H1 (cell line): ENCODE measurements around the gene TMEM182. TPM values are rescaled to one million over a fixed set of nuclear protein-coding genes. Genes with fewer than 3 reads are reported as not detected.

ENCODE experiments used
- CTCF ChIA-PET: fragments of 300-600 bp; sonication (Branson Sonifier 250); formaldehyde crosslinking; loops from one replicate; lab custom pipeline; 2021; ENCODE audit not compliant: partially characterized antibody; lab: Charles Lee
- POLR2A ChIA-PET: fragments of 300-600 bp; sonication (Branson Sonifier 250); formaldehyde crosslinking; loops from one replicate; lab custom pipeline; 2021; ENCODE audit warnings: inconsistent platforms; ENCODE audit not compliant: partially characterized antibody; lab: Charles Lee
- DNase-seq, 2 experiments: peaks; one replicate each; pipeline versions ENCODE4 v3.0.0 to v3.0.0-alpha.2; 2010 to 2022; ENCODE audit warnings: low spot score in 2 of 2, low read depth in 1 of 2, mixed read lengths in 1 of 2
- FAIRE-seq: peaks from 2 replicates; lab custom pipeline; 2011; peaks lifted over from hg19 to GRCh38; lab: Jason Lieb, UNC
- H2AFZ ChIP-seq: 2 replicates; pipeline ENCODE4 v1.8.1; 2012; ENCODE audit warnings: low read length, inconsistent platforms
- H2AK5ac ChIP-seq: 2 replicates; pipeline ENCODE4 v1.6.1; 2013; ENCODE audit warnings: low read depth, low read length
- H2BK120ac ChIP-seq: replicated peaks from 2 replicates; pipeline ENCODE3; 2013; ENCODE audit warnings: low read depth, low read length, inconsistent platforms
- H2BK12ac ChIP-seq: 2 replicates; pipeline ENCODE4 v1.6.1; 2013; ENCODE audit warnings: low read depth, low read length
- H2BK15ac ChIP-seq: 2 replicates; pipeline ENCODE4 v1.6.1; 2013; ENCODE audit warnings: low read length
- H2BK20ac ChIP-seq: 2 replicates; pipeline ENCODE4 v1.6.1; 2013; ENCODE audit warnings: low read length
- H2BK5ac ChIP-seq: 2 replicates; pipeline ENCODE4 v1.6.1; 2013; ENCODE audit warnings: low read depth, low read length
- H3K14ac ChIP-seq: 2 replicates; pipeline ENCODE4 v1.6.1; 2013; ENCODE audit warnings: inconsistent platforms; ENCODE audit not compliant: insufficient read length
- H3K18ac ChIP-seq: 2 replicates; pipeline ENCODE4 v1.6.1; 2013; ENCODE audit warnings: low read length; ENCODE audit errors: extremely low read depth
- H3K23ac ChIP-seq: 2 replicates; pipeline ENCODE4 v1.6.1; 2013; ENCODE audit warnings: inconsistent platforms; ENCODE audit not compliant: insufficient read length
- H3K23me2 ChIP-seq: 2 replicates; pipeline ENCODE4 v1.6.1; 2013; ENCODE audit warnings: low read depth, low read length
- H3K27ac ChIP-seq: 2 replicates; pipeline ENCODE4 v1.6.1; 2011; ENCODE audit warnings: low read depth, low read length, inconsistent platforms
- H3K27me3 ChIP-seq, 4 experiments: replicated peaks in 1 of 4; 1 replicate in 1 of 4; 2 replicates in 3 of 4; pipeline versions ENCODE4 v1.6.1 to v1.8.1; 2011 to 2013; ENCODE audit warnings: low read length in 3 of 4, mild to moderate bottlenecking in 3 of 4, inconsistent platforms in 2 of 4, mixed read lengths in 2 of 4, moderate library complexity in 1 of 4; ENCODE audit not compliant: control insufficient read depth in 3 of 4, insufficient read depth in 3 of 4; ENCODE audit errors: extremely low read depth in 1 of 4
- H3K36me3 ChIP-seq, 4 experiments: 2 replicates each; pipeline versions ENCODE4 v1.6.1 to v1.8.1; 2011 to 2013; ENCODE audit warnings: mild to moderate bottlenecking in 4 of 4, low read length in 3 of 4, moderate library complexity in 2 of 4, control low read depth in 1 of 4, inconsistent platforms in 1 of 4; ENCODE audit not compliant: insufficient read depth in 4 of 4, control insufficient read depth in 2 of 4
- H3K4ac ChIP-seq: replicated peaks from 2 replicates; pipeline ENCODE3; 2013; ENCODE audit warnings: low read length, low read depth, mixed read lengths, inconsistent platforms; ENCODE audit not compliant: insufficient read length
- H3K4me1 ChIP-seq, 4 experiments: replicated peaks in 1 of 4; 1 replicate in 1 of 4; 2 replicates in 3 of 4; pipeline versions ENCODE4 v1.6.1 to v1.8.1; 2011 to 2013; ENCODE audit warnings: low read length in 3 of 4, inconsistent platforms in 2 of 4, mixed read lengths in 1 of 4; ENCODE audit not compliant: insufficient read depth in 4 of 4, control insufficient read depth in 3 of 4
- H3K4me2 ChIP-seq, 2 experiments: 2 replicates each; pipeline versions ENCODE4 v1.6.1 to v1.8.1; 2011 to 2013; ENCODE audit warnings: low read depth in 2 of 2, low read length in 2 of 2, control low read depth in 1 of 2, inconsistent platforms in 1 of 2, mild to moderate bottlenecking in 1 of 2; ENCODE audit not compliant: insufficient read depth in 1 of 2
- H3K4me3 ChIP-seq, 4 experiments: fragments of 200-600, 300-600 bp in 1 of 4; sonication (generic), shearing (Covaris generic), sonication (Bioruptor Twin) in 1 of 4; 2 replicates each; pipeline versions ENCODE4 v1.5.1 to v1.8.1; 2011 to 2016; ENCODE audit warnings: low read length in 4 of 4, low read depth in 3 of 4, control low read depth in 2 of 4, inconsistent platforms in 2 of 4, mild to moderate bottlenecking in 2 of 4, mixed read lengths in 1 of 4, moderate library complexity in 1 of 4; ENCODE audit not compliant: insufficient read depth in 2 of 4; ENCODE audit errors: extremely low read depth in 1 of 4
- H3K56ac ChIP-seq: replicated peaks from 2 replicates; pipeline ENCODE3; 2013; ENCODE audit warnings: low read depth, mild to moderate bottlenecking, mixed read lengths, low read length, inconsistent platforms; ENCODE audit not compliant: insufficient read length
- H3K79me1 ChIP-seq: 2 replicates; pipeline ENCODE4 v1.6.1; 2013; ENCODE audit warnings: low read depth, low read length, control low read depth
- H3K79me2 ChIP-seq, 2 experiments: 2 replicates each; pipeline versions ENCODE4 v1.6.1 to v1.8.1; 2012 to 2013; ENCODE audit warnings: low read length in 2 of 2, mild to moderate bottlenecking in 2 of 2, inconsistent platforms in 1 of 2; ENCODE audit not compliant: insufficient read depth in 2 of 2, control insufficient read depth in 1 of 2
- H3K9ac ChIP-seq, 4 experiments: replicated peaks in 1 of 4; 1 replicate in 1 of 4; 2 replicates in 3 of 4; pipeline versions ENCODE4 v1.6.1 to v1.8.1; 2011 to 2013; ENCODE audit warnings: low read depth in 3 of 4, low read length in 3 of 4, control low read depth in 2 of 4, mild to moderate bottlenecking in 2 of 4, moderate library complexity in 2 of 4, inconsistent platforms in 1 of 4; ENCODE audit errors: extremely low read depth in 1 of 4
- H3K9me3 ChIP-seq, 2 experiments: 2 replicates each; pipeline versions ENCODE4 v1.6.1 to v1.8.1; 2012 to 2013; ENCODE audit warnings: mild to moderate bottlenecking in 2 of 2, moderate library complexity in 2 of 2, control low read depth in 1 of 2, inconsistent platforms in 1 of 2, low read depth in 1 of 2, low read length in 1 of 2, mixed read lengths in 1 of 2; ENCODE audit not compliant: insufficient read depth in 2 of 2
- H4K20me1 ChIP-seq, 2 experiments: replicated peaks in 1 of 2; 2 replicates each; pipeline versions ENCODE3 to v1.8.1; 2011 to 2013; ENCODE audit warnings: inconsistent platforms in 2 of 2, low read length in 2 of 2, mild to moderate bottlenecking in 1 of 2; ENCODE audit not compliant: insufficient read depth in 2 of 2, control insufficient read depth in 1 of 2
- H4K5ac ChIP-seq: 2 replicates; pipeline ENCODE4 v1.6.1; 2013; ENCODE audit warnings: low read length, low read depth, mixed read lengths, inconsistent platforms; ENCODE audit not compliant: insufficient read length
- H4K8ac ChIP-seq: 2 replicates; pipeline ENCODE4 v1.8.0; 2013; ENCODE audit warnings: mild to moderate bottlenecking, moderate library complexity, low read length, inconsistent platforms; ENCODE audit not compliant: insufficient read depth; ENCODE audit errors: extremely low read depth
- H4K91ac ChIP-seq: replicated peaks from 2 replicates; pipeline ENCODE3; 2013; ENCODE audit warnings: low read length, mixed read lengths, inconsistent platforms; ENCODE audit not compliant: insufficient read length
- CREB1 ChIP-seq: IDR thresholded peaks from 2 replicates; pipeline ENCODE4 v1.6.1; 2012; ENCODE audit warnings: inconsistent platforms
- KDM4A ChIP-seq: IDR thresholded peaks from one replicate; pipeline ENCODE4 v1.7.1; 2012; ENCODE audit warnings: low read depth, mild to moderate bottlenecking, moderate library complexity, low read length, inconsistent platforms; ENCODE audit not compliant: severe bottlenecking
- KDM5A ChIP-seq: fragments of 200-600 bp; IDR thresholded peaks from 2 replicates; pipeline ENCODE4 v1.7.1; 2012; ENCODE audit warnings: mild to moderate bottlenecking, low read length, inconsistent platforms, mixed read lengths
- MAFK ChIP-seq: IDR thresholded peaks from 2 replicates; pipeline ENCODE4 v1.6.1; 2012; ENCODE audit warnings: low read depth, mild to moderate bottlenecking, improper control_type of control experiment, low read length
- POLR2A ChIP-seq, 2 experiments: IDR thresholded peaks; 1 replicate in 1 of 2; 2 replicates in 1 of 2; pipeline ENCODE4 v1.6.1; 2011; ENCODE audit warnings: low read depth in 2 of 2, low read length in 2 of 2, mild to moderate bottlenecking in 2 of 2; ENCODE audit errors: control extremely low read depth in 1 of 2
- RBBP5 ChIP-seq: IDR thresholded peaks from 2 replicates; pipeline ENCODE4 v1.7.1; 2012; ENCODE audit warnings: low read depth, mild to moderate bottlenecking, inconsistent platforms, low read length, moderate library complexity, borderline replicate concordance
- RNF2 ChIP-seq: fragments of 200-900, 300-1000 bp; sonication (generic); IDR thresholded peaks from 2 replicates; pipeline ENCODE4 v1.7.1; 2016; ENCODE audit warnings: borderline replicate concordance, low read depth, mild to moderate bottlenecking, antibody characterized with exemption, low read length; ENCODE audit not compliant: poor library complexity, severe bottlenecking; ENCODE audit errors: missing control alignments
- SAP30 ChIP-seq: fragments of 300-600 bp; sonication (generic); IDR thresholded peaks from 2 replicates; pipeline ENCODE4 v1.7.1; 2012; ENCODE audit warnings: low read length, moderate library complexity, mild to moderate bottlenecking, inconsistent platforms; ENCODE audit not compliant: insufficient read depth, insufficient replicate concordance
- SIX5 ChIP-seq: IDR thresholded peaks from 2 replicates; pipeline ENCODE4 v1.6.1; 2011; ENCODE audit warnings: mild to moderate bottlenecking, low read depth, low read length
- SP2 ChIP-seq: IDR thresholded peaks from 2 replicates; pipeline ENCODE4 v1.6.1; 2012; ENCODE audit warnings: mild to moderate bottlenecking, low read length, inconsistent platforms
- ZNF274 ChIP-seq: IDR thresholded peaks from 2 replicates; pipeline ENCODE4 v1.7.0; 2012; ENCODE audit warnings: low read length, borderline replicate concordance; ENCODE audit errors: extremely low read depth
- WGBS, 2 experiments: shearing (Covaris generic) in 1 of 2; methylation state at CpG; one replicate each; pipeline versions ENCODE4 v1.1.6 to v1.1.7; 2013 to 2015; ENCODE audit warnings: low lambda C conversion rate in 2 of 2, mixed read lengths in 2 of 2, inconsistent platforms in 1 of 2, low coverage in 1 of 2, missing lambda C conversion rate in 1 of 2; ENCODE audit not compliant: insufficient replicate concordance in 2 of 2, insufficient coverage in 1 of 2, insufficient read length in 1 of 2; ENCODE audit errors: extremely low coverage in 1 of 2, missing lambda C conversion rate in 1 of 2; 5-methylcytosine and 5-hydroxymethylcytosine counted together
- polyA plus RNA-seq, 7 experiments: library from polyadenylated mRNA; depleted of rRNA in 3 of 7; stranded (reverse) in 5 of 7; unstranded in 2 of 7; fragments of >200 nt in 5 of 7; fragments of 200-250 nt in 2 of 7; gene quantifications; 1 replicate in 5 of 7; 2 replicates in 1 of 7; 4 replicates in 1 of 7; pipeline versions ENCODE4 v1.2.1 to v1.2.3, GENCODE V29; 2011 to 2013; ENCODE audit warnings: missing spikeins in 2 of 7, mixed read lengths in 2 of 7
- total RNA-seq: library from RNA; stranded (reverse); fragmentation: NEBNext Ultra II Directional; extraction: Animal tissue kit (Norgen Biotek cat#: 25700); gene quantifications from 2 replicates; pipeline ENCODE4 v1.2.1, GENCODE V29; 2021
- TF ChIP-seq, protein P1 (sequence below): IDR thresholded peaks from 2 replicates; pipeline ENCODE4 v1.6.1; 2012; ENCODE audit warnings: inconsistent platforms
- TF ChIP-seq, protein P2 (sequence below): IDR thresholded peaks from 2 replicates; pipeline ENCODE4 v1.6.1; 2011; ENCODE audit warnings: low read depth, mild to moderate bottlenecking, low read length; ENCODE audit not compliant: insufficient read depth

TMEM182 gene
- total and polyA plus RNA-seq, 2 of the 8 experiments (the other 6 are each of a cell fraction or from before 2014, with no cell fraction given), result 3.1 to 4.3 TPM

DNA sequence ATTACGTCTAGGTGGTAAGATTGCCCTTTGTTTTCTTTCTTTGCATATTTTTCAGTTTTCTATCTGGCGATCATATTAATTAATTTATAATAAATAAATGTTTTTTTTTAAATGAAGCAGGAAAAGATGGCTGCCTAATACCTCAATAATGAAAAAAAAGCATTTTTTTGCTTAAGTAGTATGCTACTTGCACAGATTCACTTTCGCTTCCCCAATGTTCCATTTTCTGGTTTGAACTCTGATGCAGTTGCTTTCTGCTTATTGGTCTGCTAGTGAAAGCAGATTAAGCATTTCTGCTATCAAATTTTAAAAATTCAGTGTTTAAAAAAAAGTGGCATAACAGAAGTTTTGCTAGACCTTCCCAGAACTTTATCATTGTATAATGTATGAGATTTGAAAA, 11.9 kb upstream of the TMEM182 start:
- Histone ChIP-seq H3K79me2 (no peaks in the 10 kb centered on the region), H2BK15ac (no peak overlapping the region), H3K4me1 (no peaks in the 10 kb centered on the region), H2AK5ac (no peak overlapping the region), H3K79me1 (no peaks in the 10 kb centered on the region), H3K27ac (no peak overlapping the region), H3K9ac (no peak overlapping the region), H3K9me3 (no peaks in the 10 kb centered on the region), H3K23ac (no peak overlapping the region), H2BK20ac (no peak overlapping the region), H3K56ac (no peak overlapping the region), H2AFZ (no peak overlapping the region), H2BK5ac (no peak overlapping the region), H3K18ac (no peak overlapping the region), H4K8ac (no peak overlapping the region), H4K91ac (no peak overlapping the region), H3K27me3 (no peaks in the 10 kb centered on the region), H3K4ac (no peak overlapping the region), H4K5ac (no peak overlapping the region), H3K4me3 (no peak overlapping the region), H4K20me1 (no peaks in the 10 kb centered on the region), H3K4me2 (no peak overlapping the region), H3K23me2 (no peaks in the 10 kb centered on the region), H3K36me3 (no peaks in the 10 kb centered on the region), H3K14ac (no peak overlapping the region), H2BK12ac (no peak overlapping the region), H2BK120ac (no peak overlapping the region)
- 87% methylated on average over 3 of the region's 3 CpGs; no CpG with 5 or more reads in 1 of the 2 experiments for WGBS, 2 experiments
- FAIRE-seq (no peak), DNase-seq (no peak)
- CTCF ChIA-PET, result interaction anchor here (5.5 to 7.5 kb wide), 2 partner anchors 13 to 55 kb away, joined by 57 to 122 read pairs; partner anchors contain the start of gene TMEM182
- POLR2A ChIA-PET, result no interaction called here
- TF ChIP-seq, protein P1, sequence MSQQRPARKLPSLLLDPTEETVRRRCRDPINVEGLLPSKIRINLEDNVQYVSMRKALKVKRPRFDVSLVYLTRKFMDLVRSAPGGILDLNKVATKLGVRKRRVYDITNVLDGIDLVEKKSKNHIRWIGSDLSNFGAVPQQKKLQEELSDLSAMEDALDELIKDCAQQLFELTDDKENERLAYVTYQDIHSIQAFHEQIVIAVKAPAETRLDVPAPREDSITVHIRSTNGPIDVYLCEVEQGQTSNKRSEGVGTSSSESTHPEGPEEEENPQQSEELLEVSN, result no peak
- TF ChIP-seq CREB1, result no peak
- no peak for TF ChIP-seq POLR2A (IDR thresholded peaks at IDR 0.05; ENCODE audit: control extremely low read depth in 1 of 2, low read depth in 2 of 2, low read length in 2 of 2)
- TF ChIP-seq SIX5, result no peak
- TF ChIP-seq RNF2, result no peak
- TF ChIP-seq RBBP5, result no peak
- no peak for TF ChIP-seq ZNF274
- no peak for TF ChIP-seq MAFK
- no peak for TF ChIP-seq KDM5A
- TF ChIP-seq, protein P2, sequence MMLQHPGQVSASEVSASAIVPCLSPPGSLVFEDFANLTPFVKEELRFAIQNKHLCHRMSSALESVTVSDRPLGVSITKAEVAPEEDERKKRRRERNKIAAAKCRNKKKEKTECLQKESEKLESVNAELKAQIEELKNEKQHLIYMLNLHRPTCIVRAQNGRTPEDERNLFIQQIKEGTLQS, result no peak
- no peak for TF ChIP-seq SP2
- no peak for TF ChIP-seq KDM4A
- TF ChIP-seq SAP30, result no peak
